ENCODE measurements around the gene CFAP119.
A peak's percentile ranks its signal among the peaks of the same experiment; 100 is the strongest.

The CFAP119 gene

DNA sequence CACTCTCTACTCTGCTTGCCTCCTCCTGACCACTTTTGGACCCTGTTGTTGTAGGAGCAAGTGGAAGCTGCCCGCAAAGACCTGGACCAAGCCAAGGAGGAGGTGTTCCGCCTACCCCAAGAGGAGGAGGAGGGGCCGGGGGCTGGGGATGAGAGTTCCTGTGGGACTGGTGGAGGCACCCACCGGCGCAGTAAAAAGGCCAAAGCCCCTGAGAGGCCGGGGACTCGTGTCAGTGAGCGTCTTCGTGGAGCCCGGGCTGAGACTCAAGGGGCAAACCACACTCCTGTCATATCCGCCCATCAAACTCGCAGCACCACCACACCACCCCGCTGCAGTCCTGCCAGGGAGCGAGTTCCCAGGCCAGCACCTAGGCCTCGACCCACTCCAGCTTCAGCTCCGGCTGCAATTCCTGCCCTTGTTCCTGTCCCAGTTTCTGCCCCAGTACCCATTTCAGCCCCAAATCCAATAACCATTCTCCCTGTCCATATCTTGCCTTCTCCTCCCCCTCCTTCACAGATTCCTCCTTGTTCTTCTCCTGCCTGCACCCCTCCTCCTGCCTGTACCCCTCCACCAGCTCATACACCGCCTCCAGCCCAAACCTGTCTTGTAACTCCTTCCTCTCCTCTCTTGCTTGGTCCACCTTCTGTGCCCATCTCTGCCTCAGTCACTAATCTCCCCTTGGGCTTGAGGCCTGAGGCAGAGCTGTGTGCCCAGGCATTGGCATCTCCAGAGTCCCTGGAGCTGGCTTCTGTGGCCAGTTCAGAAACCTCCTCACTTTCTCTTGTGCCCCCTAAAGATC lies 24.7 kb downstream of the CFAP119 start:
- H3K9me3 ChIP-seq (ENCODE audit: insufficient read depth, low read length, severe bottlenecking): no peaks in the 10 kb centered on the region
- H3K27me3 ChIP-seq (ENCODE audit: insufficient read depth, low read length, poor library complexity): no peaks in the 10 kb centered on the region
- H3K79me2 ChIP-seq (ENCODE audit: insufficient read depth, low read length): no peaks in the 10 kb centered on the region
- no peak overlapping the region for H3K9ac ChIP-seq (ENCODE audit: low read depth, low read length)
- no peak for TF ChIP-seq EZH2 (IDR thresholded peaks at IDR 0.05; ENCODE audit: borderline replicate concordance, low read depth, low read length, severe bottlenecking)
- TF ChIP-seq, protein P1, sequence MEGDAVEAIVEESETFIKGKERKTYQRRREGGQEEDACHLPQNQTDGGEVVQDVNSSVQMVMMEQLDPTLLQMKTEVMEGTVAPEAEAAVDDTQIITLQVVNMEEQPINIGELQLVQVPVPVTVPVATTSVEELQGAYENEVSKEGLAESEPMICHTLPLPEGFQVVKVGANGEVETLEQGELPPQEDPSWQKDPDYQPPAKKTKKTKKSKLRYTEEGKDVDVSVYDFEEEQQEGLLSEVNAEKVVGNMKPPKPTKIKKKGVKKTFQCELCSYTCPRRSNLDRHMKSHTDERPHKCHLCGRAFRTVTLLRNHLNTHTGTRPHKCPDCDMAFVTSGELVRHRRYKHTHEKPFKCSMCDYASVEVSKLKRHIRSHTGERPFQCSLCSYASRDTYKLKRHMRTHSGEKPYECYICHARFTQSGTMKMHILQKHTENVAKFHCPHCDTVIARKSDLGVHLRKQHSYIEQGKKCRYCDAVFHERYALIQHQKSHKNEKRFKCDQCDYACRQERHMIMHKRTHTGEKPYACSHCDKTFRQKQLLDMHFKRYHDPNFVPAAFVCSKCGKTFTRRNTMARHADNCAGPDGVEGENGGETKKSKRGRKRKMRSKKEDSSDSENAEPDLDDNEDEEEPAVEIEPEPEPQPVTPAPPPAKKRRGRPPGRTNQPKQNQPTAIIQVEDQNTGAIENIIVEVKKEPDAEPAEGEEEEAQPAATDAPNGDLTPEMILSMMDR (IDR thresholded peaks at IDR 0.05; ENCODE audit: borderline replicate concordance, extremely low read depth, low read length, poor library complexity, severe bottlenecking): no peak
- peaks cover 82% of the 10 kb centered on the region for H3K36me3 ChIP-seq (ENCODE audit: insufficient read depth, low read length)
- no peak overlapping the region for H3K4me2 ChIP-seq (ENCODE audit: insufficient read depth, low read length)
- no peak for DNase-seq
- H4K20me1 ChIP-seq (ENCODE audit: insufficient read depth, low read length): peaks cover 19% of the 10 kb centered on the region
- no peaks in the 10 kb centered on the region for H3K4me1 ChIP-seq (ENCODE audit: insufficient read depth, low read length)
- H2AFZ ChIP-seq (ENCODE audit: low read depth, low read length): no peak overlapping the region
- H3K27ac ChIP-seq (ENCODE audit: low read length): no peak overlapping the region
- H3K4me3 ChIP-seq (ENCODE audit: low read depth in 1 of 2, low read length in 2 of 2): no peak overlapping the region
- ATAC-seq (ENCODE audit: insufficient read depth, low read depth): no peak

DNA sequence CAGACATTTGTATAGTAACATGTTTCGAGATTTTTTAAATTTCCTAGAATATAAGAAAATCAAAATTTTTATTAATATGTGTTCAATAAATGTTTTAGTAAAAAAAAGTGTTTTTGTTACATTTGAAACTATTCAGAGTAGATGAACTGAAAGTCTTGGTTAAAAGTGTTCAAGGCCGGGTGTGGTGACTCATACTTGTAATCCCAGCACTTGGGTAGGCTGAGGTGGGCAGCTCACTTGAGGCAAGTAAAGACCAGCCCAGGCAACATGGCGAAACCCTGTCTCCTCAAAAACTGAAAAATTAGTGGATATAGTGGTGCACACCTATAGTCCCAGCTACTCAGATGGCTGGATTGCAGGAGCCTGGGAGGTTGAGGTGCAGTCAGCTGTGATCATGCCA lies 30.5 kb downstream of the CFAP119 start:
- H4K20me1 ChIP-seq (ENCODE audit: insufficient read depth, low read length): no peaks in the 10 kb centered on the region
- no peak overlapping the region for H3K4me2 ChIP-seq (ENCODE audit: insufficient read depth, low read length)
- no peak overlapping the region for H3K9ac ChIP-seq (ENCODE audit: low read depth, low read length)
- H2AFZ ChIP-seq (ENCODE audit: low read depth, low read length): no peak overlapping the region
- H3K79me2 ChIP-seq (ENCODE audit: insufficient read depth, low read length): peaks cover 9% of the 10 kb centered on the region; the same call in 1 of the 2 replicates
- no peaks in the 10 kb centered on the region for H3K9me3 ChIP-seq (ENCODE audit: insufficient read depth, low read length, severe bottlenecking)
- H3K4me1 ChIP-seq (ENCODE audit: insufficient read depth, low read length): no peaks in the 10 kb centered on the region
- DNase-seq (no peak), ATAC-seq (ENCODE audit: insufficient read depth, low read depth) (peak; percentile 27; the same call in 1 of the 3 replicates)
- H3K27me3 ChIP-seq (ENCODE audit: insufficient read depth, low read length, poor library complexity): no peaks in the 10 kb centered on the region
- H3K27ac ChIP-seq (ENCODE audit: low read length): no peak overlapping the region
- peaks cover 91% of the 10 kb centered on the region for H3K36me3 ChIP-seq (ENCODE audit: insufficient read depth, low read length)
- H3K4me3 ChIP-seq (ENCODE audit: low read depth in 1 of 2, low read length in 2 of 2): no peak overlapping the region
- no peak for TF ChIP-seq EZH2 (IDR thresholded peaks at IDR 0.05; ENCODE audit: borderline replicate concordance, low read depth, low read length, severe bottlenecking)
- TF ChIP-seq, protein P1 (IDR thresholded peaks at IDR 0.05; ENCODE audit: borderline replicate concordance, extremely low read depth, low read length, poor library complexity, severe bottlenecking): no peak

DNA sequence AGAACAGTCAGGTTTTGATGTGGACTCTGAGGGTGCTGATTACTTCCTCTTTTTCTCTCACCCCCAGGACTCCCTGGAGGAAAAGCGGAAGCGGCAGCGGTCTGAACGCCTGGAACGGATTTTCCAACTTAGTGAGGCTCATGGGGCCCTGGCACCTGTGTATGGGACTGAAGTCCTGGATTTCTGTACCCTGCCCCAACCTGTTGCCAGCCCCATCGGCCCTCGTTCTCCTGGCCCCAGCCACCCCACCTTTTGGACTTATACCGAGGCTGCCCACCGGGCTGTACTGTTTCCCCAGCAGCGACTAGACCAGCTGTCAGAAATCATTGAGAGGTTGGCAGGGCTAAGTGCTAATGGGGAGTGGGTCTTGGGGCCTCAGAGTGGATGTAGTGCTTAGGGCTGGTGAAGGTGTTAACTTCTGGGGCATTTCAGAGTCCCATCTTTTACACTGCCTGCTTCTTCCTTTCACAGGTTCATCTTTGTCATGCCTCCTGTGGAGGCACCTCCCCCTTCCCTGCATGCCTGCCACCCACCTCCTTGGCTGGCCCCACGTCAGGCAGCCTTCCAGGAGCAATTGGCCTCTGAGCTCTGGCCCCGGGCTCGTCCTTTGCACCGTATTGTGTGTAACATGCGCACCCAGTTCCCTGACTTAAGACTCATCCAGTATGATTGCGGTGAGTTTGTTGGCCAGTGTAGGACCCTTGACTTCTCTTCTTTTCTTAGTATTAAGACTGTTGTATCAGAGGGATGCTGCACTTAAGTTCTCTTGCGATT lies 32.8 kb downstream of the CFAP119 start:
- H4K20me1 ChIP-seq (ENCODE audit: insufficient read depth, low read length): peaks cover 18% of the 10 kb centered on the region; the same call in 1 of the 2 replicates
- H2AFZ ChIP-seq (ENCODE audit: low read depth, low read length): no peak overlapping the region
- no peak overlapping the region for H3K4me3 ChIP-seq (ENCODE audit: low read depth in 1 of 2, low read length in 2 of 2)
- DNase-seq (no peak), ATAC-seq (ENCODE audit: insufficient read depth, low read depth) (no peak)
- TF ChIP-seq EZH2 (IDR thresholded peaks at IDR 0.05; ENCODE audit: borderline replicate concordance, low read depth, low read length, severe bottlenecking): no peak
- TF ChIP-seq, protein P1 (IDR thresholded peaks at IDR 0.05; ENCODE audit: borderline replicate concordance, extremely low read depth, low read length, poor library complexity, severe bottlenecking): no peak
- no peak overlapping the region for H3K4me2 ChIP-seq (ENCODE audit: insufficient read depth, low read length)
- H3K4me1 ChIP-seq (ENCODE audit: insufficient read depth, low read length): no peaks in the 10 kb centered on the region
- peaks cover 25% of the 10 kb centered on the region for H3K79me2 ChIP-seq (ENCODE audit: insufficient read depth, low read length)
- H3K27me3 ChIP-seq (ENCODE audit: insufficient read depth, low read length, poor library complexity): no peaks in the 10 kb centered on the region
- H3K9me3 ChIP-seq (ENCODE audit: insufficient read depth, low read length, severe bottlenecking): no peaks in the 10 kb centered on the region
- H3K36me3 ChIP-seq (ENCODE audit: insufficient read depth, low read length): peaks cover 95% of the 10 kb centered on the region
- H3K9ac ChIP-seq (ENCODE audit: low read depth, low read length): no peak overlapping the region
- H3K27ac ChIP-seq (ENCODE audit: low read length): no peak overlapping the region
